DMS 273 treated with DMSO at 0.1 percent for 48 hours (cell line): ENCODE results near the gene CXCL9.
"Not testable (repeated sequence)": the region's sequence is repeated elsewhere in the genome, so short reads cannot be mapped to it uniquely, and the experiment has no call there.

Source experiments
- DNase-seq: peaks from one replicate; lab custom pipeline; 2025; lab: John Stamatoyannopoulos, UW

The CXCL9 gene

DNA sequence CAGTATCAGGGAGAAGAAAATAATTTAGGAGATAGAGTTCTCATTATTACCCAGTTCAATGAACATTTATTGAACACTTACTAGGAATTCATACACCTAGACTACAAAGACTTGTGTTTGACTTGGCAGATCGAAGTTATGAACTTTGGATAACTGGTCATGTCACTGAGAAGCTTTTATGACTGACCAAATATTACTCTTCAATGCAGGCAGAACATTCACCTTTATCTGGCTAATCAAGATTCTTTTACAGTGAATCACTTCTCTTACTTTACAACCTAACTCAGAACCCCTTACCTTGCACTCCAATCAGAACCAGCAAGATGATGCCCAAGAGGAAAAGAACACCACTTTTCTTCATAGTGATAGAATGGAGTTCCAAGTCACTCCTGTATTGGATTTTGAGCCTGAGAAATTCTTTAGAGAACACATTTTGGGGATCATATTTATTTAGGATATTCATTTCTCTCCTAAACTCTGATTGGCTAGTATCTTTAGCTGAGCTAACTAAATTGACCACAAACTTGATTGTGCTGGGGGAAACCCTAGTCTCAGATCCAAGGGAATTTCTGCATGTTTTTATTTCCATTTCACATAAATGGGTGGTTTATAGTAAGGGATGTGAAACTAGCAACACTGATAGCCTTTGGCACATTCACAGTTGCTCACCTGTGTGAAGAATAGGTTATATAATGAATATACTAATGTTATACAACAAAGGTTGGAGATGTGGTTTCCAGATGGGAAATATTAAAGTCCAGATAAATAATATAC, at the start of gene CXCL9:
Gene CXCL9 (minus strand): TSS at position 421 of the 774 bp plus-strand sequence. CDS start 60 bp downstream, at position 361.
- DNase-seq: no peak

DNA sequence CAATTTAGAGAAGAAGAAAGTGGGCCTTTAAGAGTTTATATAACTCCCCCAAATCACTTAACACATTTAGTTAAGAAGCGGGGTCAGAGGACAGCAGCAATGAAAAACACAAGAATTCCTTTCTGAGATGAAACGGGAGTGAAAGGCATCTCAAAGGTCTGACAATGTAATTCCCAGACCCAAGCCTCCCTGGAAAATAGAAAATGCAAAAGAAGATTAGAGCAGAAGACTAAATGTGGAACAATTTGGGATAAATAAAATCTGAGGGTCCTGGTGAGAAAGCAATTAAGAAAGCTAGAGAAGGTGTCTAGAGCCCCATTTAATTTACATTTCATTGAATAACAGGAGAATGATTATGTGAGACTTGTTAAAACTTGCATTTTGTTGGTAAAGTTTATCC, 48.1 kb upstream of the CXCL9 start:
- no peak for DNase-seq

DNA sequence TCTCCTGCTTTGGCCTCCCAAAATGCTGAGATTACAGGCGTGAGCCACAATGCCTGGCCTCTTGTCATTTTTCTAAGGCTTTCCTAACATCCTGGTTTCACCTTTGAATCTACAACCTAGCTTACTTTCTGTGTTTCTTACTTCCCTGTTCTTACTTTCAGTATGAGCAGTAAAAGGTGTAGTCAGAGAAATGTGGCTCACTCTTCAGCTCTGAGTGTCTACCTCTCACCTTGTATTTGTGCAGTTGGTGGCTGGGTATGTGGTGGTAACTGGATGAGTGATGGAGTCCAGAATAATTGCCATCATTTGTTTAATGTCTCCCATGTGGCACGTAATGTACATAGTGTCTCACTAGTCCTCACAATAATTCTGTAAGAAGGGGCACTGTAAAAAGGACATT, 47.7 kb upstream of the CXCL9 start:
- DNase-seq: no peak

DNA sequence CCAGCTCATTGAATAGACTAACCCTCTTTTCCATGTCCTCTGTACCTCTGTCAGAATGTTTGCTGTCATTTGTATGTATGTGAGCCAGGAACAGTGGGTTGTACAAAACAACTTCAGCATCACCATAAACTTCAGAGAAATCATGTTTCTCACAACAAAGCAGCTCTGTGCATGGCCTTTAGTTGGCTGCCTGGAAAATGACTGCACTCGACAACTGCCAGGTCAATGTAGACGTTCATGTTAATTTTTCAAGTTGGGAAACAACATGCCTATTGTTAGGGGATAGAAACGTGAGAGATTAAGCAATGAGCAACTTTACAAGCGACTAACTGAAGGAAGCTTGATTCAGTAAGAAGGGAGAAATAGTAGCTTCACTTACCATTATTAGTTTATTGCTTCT, 46.4 kb upstream of the CXCL9 start:
- DNase-seq: no peak

DNA sequence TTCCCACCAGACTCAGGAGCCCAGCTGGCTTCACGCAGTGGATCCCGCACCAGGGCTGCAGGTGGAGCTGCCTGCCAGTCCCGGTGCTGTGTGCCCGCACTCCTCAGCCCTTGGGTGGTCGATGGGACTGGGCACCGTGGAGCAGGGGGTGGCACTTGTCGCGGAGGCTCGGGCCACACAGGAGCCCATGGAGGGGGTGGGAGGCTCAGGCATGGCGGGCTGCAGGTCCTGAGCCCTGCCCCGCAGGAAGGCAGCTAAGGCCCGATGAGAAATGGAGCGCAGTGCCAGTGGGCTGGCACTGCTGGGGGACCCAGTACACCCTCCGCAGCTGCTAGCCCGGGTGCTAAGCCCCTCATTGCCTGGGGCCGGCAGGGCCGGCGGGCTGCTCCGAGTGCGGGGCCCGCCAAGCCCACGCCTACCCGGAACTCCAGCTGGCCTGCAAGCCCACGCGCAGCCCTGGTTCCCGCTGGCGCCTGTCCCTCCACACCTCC, 43.3 kb upstream of the CXCL9 start:
- DNase-seq: not testable (repeated sequence)

DNA sequence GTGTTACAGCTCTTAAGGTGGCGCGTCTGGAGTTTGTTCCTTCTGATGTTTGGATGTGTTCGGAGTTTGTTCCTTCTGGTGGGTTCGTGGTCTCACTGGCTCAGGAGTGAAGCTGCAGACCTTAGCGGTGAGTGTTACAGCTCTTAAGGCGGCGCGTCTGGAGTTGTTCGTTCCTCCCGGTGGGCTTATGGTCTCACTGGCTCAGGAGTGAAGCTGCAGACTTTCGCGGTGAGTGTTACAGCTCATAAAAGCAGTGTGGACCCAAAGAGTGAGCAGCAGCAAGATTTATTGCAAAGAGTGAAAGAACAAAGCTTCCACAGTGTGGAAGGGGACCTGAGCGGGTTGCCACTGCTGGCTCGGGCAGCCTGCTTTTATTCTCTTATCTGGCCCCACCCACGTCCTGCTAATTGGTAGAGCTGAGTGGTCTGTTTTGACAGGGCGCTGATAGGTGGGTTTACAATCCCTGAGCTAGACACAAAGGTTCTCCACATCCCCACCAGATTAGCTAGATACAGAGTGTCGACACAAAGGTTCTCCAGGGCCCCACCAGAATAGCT, 42.6 kb upstream of the CXCL9 start:
- DNase-seq: not testable (repeated sequence)

DNA sequence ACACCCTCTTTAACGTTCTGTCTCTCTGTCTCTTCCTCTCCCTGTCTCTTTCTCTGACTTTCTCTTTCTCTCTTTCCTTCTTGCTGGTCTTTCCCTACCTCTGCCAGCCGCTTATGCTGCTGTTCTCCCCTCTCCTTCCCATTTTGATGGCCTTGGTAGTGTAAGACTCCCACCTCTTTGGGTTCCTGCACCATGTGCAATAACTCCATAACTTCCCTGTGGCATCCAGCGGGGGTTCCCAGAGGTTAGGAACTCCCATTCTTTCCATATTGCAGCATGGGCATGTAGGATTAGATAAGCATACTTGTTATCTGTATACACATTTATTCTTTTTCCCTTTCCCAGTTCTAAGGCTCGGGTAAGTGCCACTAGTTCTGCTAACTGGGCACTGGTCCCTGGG, 37.4 kb upstream of the CXCL9 start:
- DNase-seq: not testable (repeated sequence)

DNA sequence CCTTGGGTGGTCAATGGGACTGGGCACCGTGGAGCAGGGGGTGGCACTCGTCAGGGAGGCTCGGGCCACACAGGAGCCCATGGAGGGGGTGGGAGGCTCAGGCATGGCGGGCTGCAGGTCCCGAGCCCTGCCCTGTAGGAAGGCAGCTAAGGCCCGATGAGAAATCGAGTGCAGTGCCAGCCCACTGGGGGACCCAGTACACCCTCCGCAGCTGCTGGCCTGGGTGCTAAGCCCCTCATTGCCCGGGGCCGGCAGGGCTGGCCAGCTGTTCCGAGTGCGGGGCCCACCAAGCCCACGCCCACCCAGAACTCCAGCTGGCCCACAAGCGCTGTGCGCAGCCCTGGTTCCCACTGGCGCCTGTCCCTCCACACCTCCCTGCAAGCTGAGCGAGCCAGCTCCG, 36.0 kb upstream of the CXCL9 start:
- DNase-seq: not testable (repeated sequence)

DNA sequence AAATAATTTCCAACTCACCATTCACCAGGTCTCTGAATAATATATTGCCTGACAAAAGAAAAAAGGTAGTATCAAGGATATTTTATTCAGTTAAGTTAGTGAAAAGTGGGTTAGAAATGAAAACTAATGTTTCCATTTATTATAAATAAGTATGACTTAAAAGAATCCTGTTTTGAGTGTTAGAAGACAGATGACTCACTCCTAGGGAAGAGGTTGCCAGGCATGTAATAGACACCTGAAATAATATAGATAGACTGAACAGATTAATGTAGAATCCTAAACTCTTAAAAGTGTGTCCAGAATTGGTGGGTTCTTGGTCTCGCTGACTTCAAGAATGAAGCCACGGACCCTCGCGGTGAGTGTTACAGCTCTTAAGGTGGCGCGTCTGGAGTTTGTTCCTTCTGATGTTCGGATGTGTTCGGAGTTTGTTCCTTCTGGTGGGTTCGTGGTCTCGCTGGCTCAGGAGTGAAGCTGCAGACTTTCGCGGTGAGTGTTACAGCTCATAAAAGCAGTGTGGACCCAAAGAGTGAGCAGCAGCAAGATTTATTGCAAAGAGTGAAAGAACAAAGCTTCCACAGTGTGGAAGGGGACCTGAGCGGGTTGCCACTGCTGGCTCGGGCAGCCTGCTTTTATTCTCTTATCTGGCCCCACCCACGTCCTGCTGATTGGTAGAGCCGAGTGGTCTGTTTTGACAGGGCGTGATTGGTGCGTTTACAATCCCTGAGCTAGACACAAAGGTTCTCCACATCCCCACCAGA, 35.1 kb upstream of the CXCL9 start:
- DNase-seq: not testable (repeated sequence)

DNA sequence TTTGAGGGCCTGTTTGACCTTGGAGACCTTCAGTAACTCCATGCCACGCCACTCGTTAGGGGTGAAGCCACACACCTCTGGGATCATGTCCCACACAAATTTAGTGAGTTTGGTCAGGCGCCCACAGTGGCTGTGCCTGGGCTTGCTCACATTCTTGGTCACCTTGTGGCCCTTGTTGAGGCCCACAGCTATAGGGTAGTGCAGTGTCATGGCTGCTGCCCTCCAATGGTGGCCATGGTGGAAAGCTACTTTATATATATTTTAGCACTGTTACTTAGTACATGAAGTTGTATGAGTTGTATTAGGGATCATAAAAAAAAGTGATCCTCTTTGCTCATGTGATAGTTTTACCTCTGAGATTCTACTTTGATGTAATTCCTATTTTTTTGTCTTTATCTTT, 29.5 kb upstream of the CXCL9 start:
- no peak for DNase-seq

DNA sequence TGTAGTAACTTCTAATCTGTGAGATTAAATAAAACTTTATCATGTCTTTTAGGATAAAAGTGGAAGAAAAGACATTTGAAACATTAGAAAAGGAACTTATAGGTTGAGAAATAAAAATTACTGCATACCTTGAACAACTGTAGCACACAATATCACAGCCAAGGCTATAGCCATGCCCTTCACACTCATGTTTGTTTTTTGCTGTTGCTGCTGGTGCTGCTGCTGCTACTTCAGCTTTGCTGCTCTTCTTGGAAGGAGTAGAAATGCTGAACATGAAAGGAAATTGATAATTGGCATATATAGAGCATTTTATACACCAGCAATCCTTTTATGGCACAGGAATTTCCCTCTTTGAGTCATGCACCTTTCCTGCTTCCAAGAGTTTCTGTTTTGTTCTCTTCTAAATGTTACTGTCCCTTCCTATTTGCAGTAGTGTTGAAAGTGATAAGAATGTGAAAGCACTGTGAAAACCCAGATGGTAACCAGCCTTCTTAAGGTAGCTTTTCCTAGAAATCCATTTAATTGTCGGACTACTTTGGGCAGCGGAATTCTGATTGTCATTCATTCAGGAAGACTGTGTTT, 28.6 kb upstream of the CXCL9 start, which contains the start of gene CXCL11:
Gene CXCL11 (minus strand): TSS at position 272 of the 582 bp plus-strand sequence. CDS start 83 bp downstream, at position 189.
- no peak for DNase-seq

DNA sequence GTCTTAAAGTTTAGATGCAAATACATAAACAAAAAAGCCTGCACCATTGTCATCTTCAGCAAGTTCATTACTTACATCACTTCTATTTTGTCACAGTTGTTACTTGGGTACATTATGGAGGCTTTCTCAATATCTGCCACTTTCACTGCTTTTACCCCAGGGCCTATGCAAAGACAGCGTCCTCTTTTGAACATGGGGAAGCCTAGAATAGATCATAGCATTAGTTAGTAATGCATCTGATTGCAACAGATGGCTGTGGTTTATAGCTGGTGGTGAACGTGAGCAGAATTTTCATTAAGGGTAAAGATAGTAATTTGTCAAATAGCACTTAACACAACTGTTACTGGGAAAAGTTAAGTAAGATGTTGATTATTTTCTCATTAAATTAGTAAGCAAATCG, 27.8 kb upstream of the CXCL9 start:
- peak; percentile 54 for DNase-seq

DNA sequence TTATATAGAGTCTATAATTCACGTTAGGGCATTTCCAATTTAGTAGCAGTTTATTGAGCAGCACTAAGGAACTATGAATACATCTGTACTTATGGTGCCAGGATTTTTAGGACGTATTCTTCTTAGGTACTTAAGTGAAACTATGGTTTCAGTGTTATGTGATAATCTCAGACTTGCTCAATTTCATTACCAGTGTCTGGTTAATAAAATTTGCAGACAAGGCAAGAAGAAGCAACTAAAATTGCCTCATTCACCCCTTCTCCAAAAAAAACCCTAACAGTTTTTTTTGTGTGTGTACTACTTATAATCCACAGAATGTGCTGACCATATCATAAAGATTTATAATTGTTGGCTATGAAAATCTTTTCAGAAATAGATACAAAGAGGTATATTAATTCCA, 22.0 kb upstream of the CXCL9 start:
- DNase-seq: no peak

DNA sequence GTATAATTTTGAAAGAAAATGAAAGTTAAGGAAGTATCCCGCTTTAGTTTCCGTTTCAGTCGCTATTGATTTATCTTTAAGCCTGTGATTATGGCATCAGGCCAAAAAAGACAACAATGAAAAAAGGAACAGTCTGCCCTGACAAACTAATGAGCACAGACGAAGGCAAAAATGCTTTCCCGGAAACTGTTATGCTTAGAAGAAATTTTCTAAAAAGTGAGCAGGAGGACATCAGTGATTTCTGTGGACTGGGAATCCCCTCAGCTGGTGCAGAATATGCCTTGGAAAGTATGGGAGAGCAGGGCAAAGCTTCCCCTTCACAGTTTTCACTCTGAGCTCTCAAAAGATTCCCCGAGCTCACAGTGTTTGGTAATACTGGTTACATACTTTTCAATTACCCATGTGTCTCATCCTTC, 21.0 kb upstream of the CXCL9 start:
- DNase-seq: no peak

DNA sequence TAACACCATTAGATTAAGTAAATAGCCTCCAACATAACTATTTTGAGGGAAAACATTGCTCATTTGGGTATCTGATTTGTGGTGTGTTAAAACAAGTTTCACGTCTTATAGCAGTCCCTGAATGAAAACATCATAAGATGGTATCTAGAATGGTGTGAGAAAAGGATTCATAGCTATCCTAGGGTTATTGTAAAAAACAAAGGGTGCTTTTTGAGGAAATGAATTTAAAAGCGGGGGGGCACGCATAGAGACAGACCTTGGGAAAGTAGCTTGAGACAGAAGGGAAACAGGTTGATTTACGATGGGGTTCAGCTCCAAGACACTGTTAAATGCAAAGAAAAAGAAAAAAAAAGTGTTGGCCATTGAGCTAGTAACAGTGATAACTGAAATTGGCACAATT, 16.8 kb upstream of the CXCL9 start:
- no peak for DNase-seq

DNA sequence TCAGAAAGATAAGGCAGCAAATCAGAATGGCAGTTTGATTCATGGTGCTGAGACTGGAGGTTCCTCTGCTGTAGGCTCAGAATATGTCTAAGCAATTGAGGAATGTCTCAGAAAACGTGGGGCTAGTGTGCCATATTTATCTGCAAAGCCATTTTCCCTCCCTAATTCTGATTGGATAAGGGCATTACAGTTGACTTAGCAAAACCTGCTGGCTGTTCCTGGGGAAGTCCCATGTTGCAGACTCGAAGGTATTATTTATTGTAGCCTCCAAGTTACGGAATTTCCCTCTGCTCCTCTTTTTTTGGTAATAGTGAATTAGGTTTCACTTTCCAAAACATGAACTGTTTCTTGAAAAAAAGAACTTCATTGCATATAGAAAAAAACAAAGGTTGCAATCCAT, 16.1 kb upstream of the CXCL9 start, which contains the start of gene CXCL10:
Gene CXCL10 (minus strand): TSS at position 109 of the 400 bp plus-strand sequence. CDS start 66 bp downstream, at position 43.
- DNase-seq: no peak

DNA sequence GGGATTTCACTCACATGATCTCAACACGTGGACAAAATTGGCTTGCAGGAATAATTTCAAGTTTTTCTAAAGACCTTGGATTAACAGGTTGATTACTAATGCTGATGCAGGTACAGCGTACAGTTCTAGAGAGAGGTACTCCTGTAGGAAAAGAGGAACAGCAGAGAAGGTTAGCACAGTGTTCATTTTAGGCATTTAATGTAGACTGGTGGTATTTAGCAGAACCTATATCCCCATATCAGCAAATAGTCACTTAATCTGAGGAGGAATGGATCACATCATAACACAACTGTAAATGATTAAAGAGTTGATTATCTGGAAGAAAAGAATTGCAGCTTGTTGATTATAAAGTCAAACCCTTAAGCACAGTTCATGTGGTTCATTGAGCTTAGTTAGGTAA, 15.4 kb upstream of the CXCL9 start:
- no peak for DNase-seq

DNA sequence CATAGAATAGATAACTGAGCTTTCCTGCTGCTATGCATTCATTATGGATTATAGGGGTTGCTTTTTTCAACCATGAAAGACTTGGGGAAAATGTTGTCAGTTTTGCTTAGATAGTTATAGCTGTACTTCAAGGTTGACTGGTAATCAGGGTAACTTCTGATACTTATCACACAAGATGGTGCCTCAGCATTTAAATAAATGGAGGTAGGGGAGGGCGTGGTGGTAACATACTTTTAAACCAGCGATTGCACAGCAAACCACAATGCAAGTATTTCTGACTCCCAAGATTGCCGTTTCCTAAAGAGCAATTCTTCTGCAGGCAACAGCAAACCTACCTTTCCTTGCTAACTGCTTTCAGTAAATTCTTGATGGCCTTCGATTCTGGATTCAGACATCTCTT, 14.7 kb upstream of the CXCL9 start:
- DNase-seq: no peak

DNA sequence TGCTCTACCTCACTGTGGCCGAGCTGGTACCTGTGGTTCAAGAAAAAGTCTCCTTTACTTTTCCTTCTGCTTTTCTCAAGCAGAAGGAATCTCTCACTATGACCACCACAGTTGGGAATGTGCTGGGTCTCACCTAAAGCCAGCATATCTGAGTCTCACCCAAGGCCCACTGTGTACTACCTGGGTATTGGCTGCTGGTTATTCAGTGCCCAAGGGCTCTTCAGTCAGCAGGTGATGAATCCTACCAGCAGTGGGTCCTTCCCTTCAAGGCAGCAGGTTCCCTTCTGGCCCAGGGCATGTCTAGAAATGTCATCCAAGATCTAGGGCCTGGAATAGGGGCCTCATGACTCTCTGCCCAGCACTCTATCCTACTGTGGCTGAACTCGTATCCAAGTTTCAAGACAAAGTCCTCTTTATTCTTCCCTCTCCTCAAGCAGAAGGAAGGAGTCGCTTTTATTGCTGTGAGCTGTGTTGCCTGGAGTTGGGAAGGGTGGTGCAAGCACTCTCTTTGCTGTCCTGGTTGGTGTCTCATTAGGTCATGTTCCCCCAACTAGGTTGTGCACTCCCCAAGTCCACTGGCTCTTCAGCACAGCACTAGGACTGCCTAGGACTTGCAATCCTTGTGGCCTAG, 9.9 kb upstream of the CXCL9 start:
- DNase-seq: no peak

DNA sequence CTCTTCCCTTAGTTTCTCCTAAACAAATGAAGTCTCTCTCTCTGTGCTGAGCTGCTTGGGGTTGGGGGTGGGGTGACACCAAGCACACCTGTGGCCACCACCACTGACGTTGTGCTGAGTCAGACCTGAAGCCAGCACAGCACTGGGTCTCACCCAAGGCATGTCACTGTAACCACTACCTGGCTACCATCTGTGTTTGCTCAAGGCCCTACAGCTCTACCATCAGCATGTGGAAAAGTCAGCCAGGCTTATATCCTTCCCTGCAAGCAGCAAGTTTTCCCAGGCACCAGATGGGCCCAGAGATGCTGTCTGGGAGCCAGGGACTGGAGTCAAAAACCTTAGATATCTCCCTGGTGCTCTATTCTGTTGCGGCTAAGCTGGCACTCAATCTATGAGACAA, 9.1 kb upstream of the CXCL9 start:
- DNase-seq: peak; percentile 46

DNA sequence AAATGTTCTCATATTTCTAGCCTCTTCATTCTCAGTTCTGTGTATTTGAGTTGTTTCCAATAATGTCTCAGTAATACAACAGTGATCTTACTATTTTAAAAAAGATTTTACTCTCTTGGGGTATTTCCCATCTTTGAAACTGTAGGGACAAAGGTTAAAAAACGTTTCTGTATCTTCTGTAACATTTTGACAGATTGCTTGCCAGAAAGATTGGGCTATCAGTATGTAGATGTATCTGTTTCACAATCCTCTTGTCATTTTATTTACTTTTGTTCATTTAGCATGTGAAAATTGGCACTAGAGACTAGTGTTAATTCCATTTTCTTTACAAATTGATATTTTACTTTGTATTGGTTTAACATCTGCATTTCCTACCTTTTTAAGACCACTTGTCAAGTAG, 6.2 kb upstream of the CXCL9 start:
- no peak for DNase-seq

DNA sequence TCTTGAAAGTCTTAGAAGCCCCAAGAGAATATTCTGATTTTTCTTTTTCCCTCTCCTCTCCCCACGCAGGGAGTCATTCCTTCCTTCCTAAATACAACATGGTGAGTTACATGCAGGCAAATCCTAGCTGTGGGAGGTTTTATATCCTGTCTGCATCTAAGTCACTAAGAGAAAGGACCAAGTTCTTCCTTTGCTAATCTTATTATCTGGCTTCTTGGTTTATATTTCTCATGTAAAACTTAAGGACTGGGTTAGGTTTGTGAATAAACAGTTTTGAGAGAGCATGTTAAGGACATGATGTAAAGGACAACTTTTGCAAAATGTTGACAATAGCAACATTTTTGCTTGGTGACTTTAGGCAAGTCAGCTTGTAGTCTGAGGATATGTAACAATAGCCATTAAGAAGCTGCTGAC, 5.1 kb upstream of the CXCL9 start:
- no peak for DNase-seq
